CD4-positive, CD25-positive, alpha-beta regulatory T cell (primary cell): ENCODE data around the gene CHMP1A. TPM values are rescaled to one million over a fixed set of nuclear protein-coding genes. Genes with fewer than 3 reads are reported as not detected.
A peak's percentile ranks its signal among the peaks of the same experiment; 100 is the strongest.
"Not testable (repeated sequence)": the region's sequence is repeated elsewhere in the genome, so short reads cannot be mapped to it uniquely, and the experiment has no call there.

Experiments used
- ATAC-seq, 2 donors: fragments of 150-1000 bp; cut with Tn5 transposase; one replicate each; pipeline ENCODE4 v1.10.0; 2021; ENCODE audit warnings: low read depth in 2 of 2, moderate number of reproducible peaks in 2 of 2, moderate library complexity in 1 of 2
- DNase-seq, 3 donors: peaks; one replicate each; pipeline versions ENCODE4 v3.0.0 to v3.0.0-alpha.2; 2012 to 2022; ENCODE audit warnings: mixed read lengths in 1 of 3
- H3K27ac ChIP-seq: one replicate; pipeline ENCODE4 v1.7.0; 2013; ENCODE audit warnings: mild to moderate bottlenecking, low read length; ENCODE audit not compliant: insufficient read depth, poor library complexity, severe bottlenecking
- H3K27me3 ChIP-seq: one replicate; pipeline ENCODE4 v1.7.0; 2013; ENCODE audit warnings: low read length; ENCODE audit not compliant: control insufficient read depth, insufficient read depth
- H3K36me3 ChIP-seq: one replicate; pipeline ENCODE4 v1.7.0; 2013; ENCODE audit warnings: mild to moderate bottlenecking, low read length, moderate library complexity; ENCODE audit not compliant: control insufficient read depth, insufficient read depth
- H3K4me1 ChIP-seq: 2 replicates; pipeline ENCODE4 v1.7.0; 2013; ENCODE audit warnings: mild to moderate bottlenecking, low read length; ENCODE audit not compliant: insufficient read depth, control insufficient read depth, poor library complexity, severe bottlenecking
- H3K4me3 ChIP-seq: one replicate; pipeline ENCODE4 v1.7.0; 2013; ENCODE audit warnings: low read depth, mild to moderate bottlenecking, low read length, moderate library complexity
- H3K9me3 ChIP-seq, 2 experiments: 1 replicate in 1 of 2; 2 replicates in 1 of 2; pipeline ENCODE4 v1.7.0; 2013; ENCODE audit warnings: low read length in 2 of 2, mild to moderate bottlenecking in 1 of 2, moderate library complexity in 1 of 2; ENCODE audit not compliant: control insufficient read depth in 2 of 2
- H3K27ac Mint-ChIP-seq, 3 donors: one replicate each; pipeline ENCODE4 v1.8.0; 2020 to 2022; ENCODE audit warnings: mild to moderate bottlenecking in 3 of 3, mixed read lengths in 3 of 3, moderate library complexity in 2 of 3
- H3K27me3 Mint-ChIP-seq: one replicate; pipeline ENCODE4 v1.8.0; 2022; ENCODE audit warnings: mild to moderate bottlenecking, mixed read lengths
- H3K36me3 Mint-ChIP-seq: one replicate; pipeline ENCODE4 v1.8.0; 2020; ENCODE audit warnings: mixed read lengths
- H3K4me1 Mint-ChIP-seq, 4 donors: one replicate each; pipeline ENCODE4 v1.8.0; 2020 to 2022; ENCODE audit warnings: mixed read lengths in 4 of 4, mild to moderate bottlenecking in 1 of 4
- H3K4me3 Mint-ChIP-seq, 4 donors: one replicate each; pipeline ENCODE4 v1.8.0; 2020 to 2022; ENCODE audit warnings: mild to moderate bottlenecking in 4 of 4, mixed read lengths in 4 of 4, moderate library complexity in 3 of 4
- H3K9me3 Mint-ChIP-seq, 7 donors: one replicate each; pipeline ENCODE4 v1.8.0; 2020 to 2022; ENCODE audit warnings: mixed read lengths in 7 of 7, mild to moderate bottlenecking in 3 of 7, moderate library complexity in 2 of 7
- polyA plus RNA-seq, 4 donors: library from polyadenylated mRNA; unstranded; fragments of 300-500 nt; fragmentation: Illumina TruSeq; gene quantifications; one replicate each; pipeline ENCODE4 v1.2.3, GENCODE V29; 2021
- total RNA-seq: library from RNA; stranded (reverse); gene quantifications from one replicate; pipeline ENCODE4 v1.2.3, GENCODE V29; 2022

Gene CHMP1A
- total and polyA plus RNA-seq, 5 donors from 2014 or later: 77.5 to 111 (median 89.2) TPM

DNA sequence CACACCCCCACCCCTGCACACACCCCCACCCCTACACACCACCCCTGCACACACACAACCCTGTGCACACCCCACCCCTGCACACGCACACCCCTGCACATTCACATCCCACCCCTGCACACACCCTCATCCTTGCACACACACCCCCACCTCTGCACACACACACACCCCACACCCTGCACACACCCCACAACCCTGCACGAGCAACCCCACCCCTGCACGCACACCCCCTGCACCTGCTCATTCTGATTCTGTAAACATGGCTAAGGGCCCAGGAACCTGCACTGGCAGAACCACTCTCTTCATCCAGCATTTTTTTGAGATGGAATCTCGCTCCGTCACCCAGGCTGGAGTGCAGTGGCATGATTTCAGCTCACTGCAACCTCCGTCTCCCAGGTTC lies 18.1 kb downstream of the CHMP1A start:
- DNase-seq: no peak

DNA sequence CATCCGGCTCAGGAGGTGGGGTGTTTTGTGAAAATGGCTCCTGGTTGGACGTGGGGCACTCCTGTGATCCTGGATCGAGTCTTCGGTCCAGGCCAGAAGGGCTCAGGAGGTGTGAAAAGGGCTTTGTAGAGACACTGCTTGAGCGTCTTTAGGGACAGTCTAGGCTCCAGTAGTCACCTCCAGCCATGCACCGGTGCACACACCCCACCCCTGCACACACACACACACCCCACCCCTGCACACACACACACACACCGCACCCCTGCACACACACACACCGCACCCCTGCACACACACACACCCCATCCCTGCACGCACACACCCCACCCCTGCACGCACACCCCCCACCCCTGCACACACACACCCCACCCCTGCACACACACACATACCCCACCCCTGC lies 19.1 kb downstream of the CHMP1A start:
- Histone ChIP-seq H3K36me3 (no peaks in the 10 kb centered on the region), H3K4me3 (no peak overlapping the region), H3K27me3 (no peaks in the 10 kb centered on the region), H3K27ac (no peak overlapping the region), H3K9me3 (no peaks in the 10 kb centered on the region), H3K4me1 (peaks cover 6% of the 10 kb centered on the region)
- H3K36me3 Mint-ChIP-seq: no peaks in the 10 kb centered on the region
- H3K4me3 Mint-ChIP-seq: no peak overlapping the region
- H3K9me3 Mint-ChIP-seq: peaks cover 0 to 1% (median 0%) of the 10 kb centered on the region in 7 donors
- H3K4me1 Mint-ChIP-seq: peaks cover 5 to 8% (median 7%) of the 10 kb centered on the region in 4 donors
- H3K27me3 Mint-ChIP-seq: peaks cover 4% of the 10 kb centered on the region
- DNase-seq: no peak
- no peak for ATAC-seq
- no peak overlapping the region for H3K27ac Mint-ChIP-seq

More for the DNA sequence above, 18.1 kb downstream of the CHMP1A start:
- no peak overlapping the region for H3K27ac Mint-ChIP-seq
- H3K4me3 Mint-ChIP-seq: no peak overlapping the region
- Histone ChIP-seq H3K27ac (no peak overlapping the region), H3K27me3 (no peaks in the 10 kb centered on the region), H3K4me3 (no peak overlapping the region), H3K4me1 (peaks cover 6% of the 10 kb centered on the region), H3K36me3 (peaks cover 3% of the 10 kb centered on the region), H3K9me3 (no peaks in the 10 kb centered on the region)
- peaks cover 4% of the 10 kb centered on the region for H3K27me3 Mint-ChIP-seq
- H3K4me1 Mint-ChIP-seq: peaks cover 5 to 8% (median 7%) of the 10 kb centered on the region in 4 donors
- no peaks in the 10 kb centered on the region for H3K9me3 Mint-ChIP-seq
- no peak for ATAC-seq
- H3K36me3 Mint-ChIP-seq: no peaks in the 10 kb centered on the region

DNA sequence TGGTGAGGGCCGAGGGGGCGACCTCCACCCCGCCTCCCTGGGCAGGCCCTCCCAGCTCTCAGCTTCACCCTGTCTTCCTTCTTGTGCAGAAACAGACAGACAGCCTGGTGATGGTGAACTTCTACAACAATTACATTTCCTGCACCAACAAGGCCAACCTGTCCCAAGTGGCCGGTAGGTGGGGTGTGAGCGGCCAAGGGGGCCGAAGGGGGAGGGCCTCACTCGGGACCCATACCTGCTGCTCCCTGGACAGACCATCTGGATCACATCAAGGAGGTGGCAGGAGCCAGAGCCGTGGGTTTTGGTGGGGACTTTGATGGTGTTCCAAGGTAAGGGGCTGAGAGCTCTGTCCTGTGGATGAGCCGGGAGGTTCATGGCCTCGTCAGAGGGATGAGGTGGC lies 20.1 kb downstream of the CHMP1A start:
- no peaks in the 10 kb centered on the region for H3K36me3 Mint-ChIP-seq
- no peak overlapping the region for H3K27ac Mint-ChIP-seq
- Histone ChIP-seq H3K9me3 (no peaks in the 10 kb centered on the region), H3K36me3 (no peaks in the 10 kb centered on the region), H3K27me3 (no peaks in the 10 kb centered on the region), H3K27ac (no peak overlapping the region), H3K4me3 (no peak overlapping the region), H3K4me1 (peaks cover 6% of the 10 kb centered on the region)
- H3K4me1 Mint-ChIP-seq: peaks cover 5 to 8% (median 7%) of the 10 kb centered on the region in 4 donors
- H3K9me3 Mint-ChIP-seq: peaks cover 0 to 1% (median 0%) of the 10 kb centered on the region in 7 donors
- H3K27me3 Mint-ChIP-seq: peaks cover 4% of the 10 kb centered on the region
- ATAC-seq (no peak), DNase-seq (no peak)
- H3K4me3 Mint-ChIP-seq: peak overlapping the region in 1 of 4 donors; percentile 21

DNA sequence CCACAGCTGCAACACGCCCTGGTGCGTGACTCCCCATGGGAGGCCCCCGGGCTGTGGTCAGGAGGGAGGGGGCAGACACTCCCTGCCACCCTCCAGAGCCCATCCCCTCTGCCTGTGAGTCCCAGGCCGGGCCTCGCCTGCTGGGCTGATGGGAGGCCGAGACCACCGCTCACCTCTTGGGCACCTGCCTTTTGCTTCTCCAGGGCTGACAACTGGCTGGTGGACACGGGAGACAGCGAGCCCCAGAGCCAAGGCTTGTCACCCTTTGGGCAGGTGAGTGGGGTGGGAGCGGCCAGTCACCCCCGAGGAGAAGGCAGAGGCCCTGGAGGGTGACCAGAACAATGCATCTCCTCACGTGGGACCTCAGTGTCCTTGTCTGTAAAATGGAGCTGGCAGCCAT lies 20.8 kb downstream of the CHMP1A start:
- H3K9me3 Mint-ChIP-seq: peaks cover 0 to 1% (median 0%) of the 10 kb centered on the region in 7 donors

DNA sequence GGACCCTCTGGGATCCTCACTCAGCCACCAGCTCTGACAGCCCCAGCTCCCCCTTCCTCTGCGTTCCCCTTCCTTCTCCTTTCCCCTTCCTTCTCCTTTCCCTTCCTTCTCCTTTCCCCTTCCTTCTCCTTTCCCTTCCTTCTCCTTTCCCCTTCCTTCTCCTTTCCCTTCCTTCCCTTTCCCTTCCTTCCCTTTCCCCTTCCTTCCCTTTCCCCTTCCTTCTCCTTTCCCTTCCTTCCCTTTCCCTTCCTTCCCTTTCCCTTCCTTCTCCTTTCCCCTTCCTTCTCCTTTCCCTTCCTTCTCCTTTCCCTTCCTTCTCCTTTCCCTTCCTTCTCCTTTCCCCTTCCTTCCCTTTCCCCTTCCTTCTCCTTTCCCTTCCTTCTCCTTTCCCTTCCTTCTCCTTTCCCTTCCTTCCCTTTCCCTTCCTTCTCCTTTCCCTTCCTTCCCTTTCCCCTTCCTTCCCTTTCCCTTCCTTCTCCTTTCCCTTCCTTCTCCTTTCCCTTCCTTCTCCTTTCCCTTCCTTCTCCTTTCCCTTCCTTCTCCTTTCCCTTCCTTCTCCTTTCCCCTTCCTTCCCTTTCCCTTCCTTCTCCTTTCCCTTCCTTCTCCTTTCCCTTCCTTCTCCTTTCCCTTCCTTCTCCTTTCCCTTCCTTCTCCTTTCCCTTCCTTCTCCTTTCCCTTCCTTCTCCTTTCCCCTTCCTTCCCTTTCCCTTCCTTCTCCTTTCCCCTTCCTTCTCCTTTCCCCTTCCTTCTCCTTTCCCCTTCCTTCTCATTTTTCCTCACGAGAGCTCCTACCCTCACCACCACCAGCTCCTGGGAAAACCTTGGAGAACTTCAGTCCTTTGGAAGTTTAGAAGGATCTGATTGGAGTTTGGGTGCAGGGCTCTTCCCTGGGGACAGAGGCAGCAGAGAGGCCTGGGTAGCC lies 22.8 kb downstream of the CHMP1A start:
- not testable (repeated sequence) for H3K36me3 ChIP-seq, H3K4me3 ChIP-seq, H3K27me3 Mint-ChIP-seq, H3K9me3 ChIP-seq, H3K4me1 Mint-ChIP-seq, ATAC-seq, H3K9me3 Mint-ChIP-seq, H3K36me3 Mint-ChIP-seq, H3K4me1 ChIP-seq, H3K27ac Mint-ChIP-seq, H3K27ac ChIP-seq, H3K4me3 Mint-ChIP-seq, H3K27me3 ChIP-seq
- peak in 1 of 3 donors; percentile 16 for DNase-seq

More for the DNA sequence above, 20.8 kb downstream of the CHMP1A start:
- no peak overlapping the region for H3K27ac Mint-ChIP-seq
- Histone ChIP-seq H3K9me3 (no peaks in the 10 kb centered on the region), H3K4me1 (peaks cover 6% of the 10 kb centered on the region), H3K36me3 (no peaks in the 10 kb centered on the region), H3K4me3 (no peak overlapping the region), H3K27ac (no peak overlapping the region), H3K27me3 (no peaks in the 10 kb centered on the region)
- ATAC-seq (no peak), DNase-seq (no peak)
- H3K27me3 Mint-ChIP-seq: peaks cover 4% of the 10 kb centered on the region
- peaks cover 5 to 8% (median 7%) of the 10 kb centered on the region in 4 donors for H3K4me1 Mint-ChIP-seq
- H3K36me3 Mint-ChIP-seq: no peaks in the 10 kb centered on the region
- H3K4me3 Mint-ChIP-seq: no peak overlapping the region

DNA sequence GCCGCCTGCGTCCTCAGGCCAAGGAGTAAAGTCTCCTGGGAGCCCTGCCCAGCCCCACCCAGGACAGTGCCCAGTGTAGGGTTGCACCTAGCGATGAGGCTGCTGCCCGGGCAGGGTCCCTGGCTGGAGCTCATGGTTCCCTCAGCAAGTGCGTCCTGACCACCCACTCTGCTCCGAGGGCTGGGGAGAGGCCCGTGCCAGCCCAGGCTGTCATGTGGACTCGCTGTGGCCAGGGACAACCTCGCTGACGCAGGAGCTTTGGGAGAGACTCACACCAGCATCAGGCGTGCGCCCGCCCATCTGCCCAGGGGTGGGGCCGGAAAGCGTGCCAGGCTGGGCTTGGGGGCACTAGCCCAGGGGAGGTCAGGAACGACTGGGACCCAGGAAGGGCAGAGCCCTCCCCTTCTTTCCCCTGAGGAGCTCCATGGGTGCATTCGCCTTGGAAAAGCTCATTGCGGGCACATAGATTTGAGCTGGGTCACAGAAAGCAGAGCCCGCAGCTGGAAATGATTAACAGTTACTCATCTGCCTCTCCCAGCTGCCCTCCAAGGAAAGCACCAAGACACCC lies 24.4 kb downstream of the CHMP1A start:
- Histone ChIP-seq H3K36me3 (no peaks in the 10 kb centered on the region), H3K9me3 (no peaks in the 10 kb centered on the region), H3K27me3 (no peaks in the 10 kb centered on the region), H3K4me1 (no peaks in the 10 kb centered on the region), H3K27ac (no peak overlapping the region), H3K4me3 (no peak overlapping the region)
- no peak for ATAC-seq
- no peaks in the 10 kb centered on the region for H3K36me3 Mint-ChIP-seq
- no peaks in the 10 kb centered on the region for H3K4me1 Mint-ChIP-seq
- H3K27ac Mint-ChIP-seq: no peak overlapping the region
- no peak overlapping the region for H3K4me3 Mint-ChIP-seq
- peaks cover 0 to 1% (median 0%) of the 10 kb centered on the region in 7 donors for H3K9me3 Mint-ChIP-seq
- H3K27me3 Mint-ChIP-seq: no peaks in the 10 kb centered on the region
- no peak for DNase-seq

DNA sequence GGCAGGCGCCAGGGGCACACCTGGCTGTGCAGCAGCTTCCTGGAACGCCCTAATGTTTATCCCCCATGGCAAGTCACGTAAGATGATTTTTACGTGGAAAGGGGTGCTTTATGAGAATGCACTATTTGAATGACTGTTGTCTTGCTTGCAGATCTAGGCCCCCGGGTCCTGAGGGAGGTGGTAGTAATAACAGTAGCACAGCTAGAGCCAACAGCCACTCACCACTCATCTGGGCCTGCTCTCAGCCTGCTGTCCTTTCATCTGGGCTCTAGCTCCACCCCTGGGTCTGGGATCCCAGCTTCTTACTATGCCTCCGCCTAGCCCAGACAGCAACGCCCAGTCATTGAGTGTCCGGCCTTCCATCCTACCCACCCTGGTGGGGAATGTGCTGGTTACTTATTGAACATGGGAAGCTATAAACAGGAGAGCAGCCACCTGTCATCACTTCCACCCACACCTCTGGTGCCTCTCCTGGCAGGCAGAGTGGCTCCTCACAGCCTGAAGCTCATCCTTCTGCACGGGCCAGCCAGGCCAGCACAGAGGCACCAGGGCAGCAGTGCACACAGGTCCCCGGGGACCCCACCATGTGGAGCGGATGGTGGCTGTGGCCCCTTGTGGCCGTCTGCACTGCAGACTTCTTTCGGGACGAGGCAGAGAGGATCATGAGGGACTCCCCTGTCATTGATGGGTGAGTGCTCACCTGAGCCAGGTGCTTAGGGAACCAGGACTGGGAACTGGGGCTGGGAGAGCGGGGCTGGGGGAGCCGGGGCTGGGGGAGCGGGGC lies 27.5 kb downstream of the CHMP1A start:
- Mint-ChIP-seq H3K4me3 (no peak overlapping the region), H3K36me3 (no peaks in the 10 kb centered on the region), H3K9me3 (peaks cover 0 to 1% (median 0%) of the 10 kb centered on the region in 7 donors), H3K27ac (no peak overlapping the region), H3K27me3 (no peaks in the 10 kb centered on the region), H3K4me1 (no peaks in the 10 kb centered on the region)
- no peak overlapping the region for H3K27ac ChIP-seq
- H3K4me3 ChIP-seq: no peak overlapping the region
- DNase-seq (no peak), ATAC-seq (no peak)
- H3K4me1 ChIP-seq: no peaks in the 10 kb centered on the region
- H3K9me3 ChIP-seq: no peaks in the 10 kb centered on the region
- H3K36me3 ChIP-seq: no peaks in the 10 kb centered on the region
- no peaks in the 10 kb centered on the region for H3K27me3 ChIP-seq
